Gastrocnemius medialis (tissue), 4 donors: ENCODE measurements around the gene PCNA.

Source experiments
- CTCF ChIP-seq, 5 experiments: fragments of 450-650 bp in 3 of 5; fragments of 200-600 bp in 2 of 5; sonication (generic) in 2 of 5; IDR thresholded peaks in 4 of 5; conservative IDR thresholded peaks in 1 of 5; 1 replicate in 4 of 5; 2 replicates in 1 of 5; pipeline ENCODE4 v1.5.1; 2016 to 2019; ENCODE audit warnings: antibody characterized with exemption in 5 of 5, mild to moderate bottlenecking in 3 of 5, moderate library complexity in 3 of 5
- POLR2A ChIP-seq, 2 donors: fragments of 450-650 bp; IDR thresholded peaks; one replicate each; pipeline ENCODE4 v1.6.1; 2017; ENCODE audit warnings: antibody characterized with exemption in 2 of 2, mild to moderate bottlenecking in 2 of 2, moderate library complexity in 2 of 2

DNA sequence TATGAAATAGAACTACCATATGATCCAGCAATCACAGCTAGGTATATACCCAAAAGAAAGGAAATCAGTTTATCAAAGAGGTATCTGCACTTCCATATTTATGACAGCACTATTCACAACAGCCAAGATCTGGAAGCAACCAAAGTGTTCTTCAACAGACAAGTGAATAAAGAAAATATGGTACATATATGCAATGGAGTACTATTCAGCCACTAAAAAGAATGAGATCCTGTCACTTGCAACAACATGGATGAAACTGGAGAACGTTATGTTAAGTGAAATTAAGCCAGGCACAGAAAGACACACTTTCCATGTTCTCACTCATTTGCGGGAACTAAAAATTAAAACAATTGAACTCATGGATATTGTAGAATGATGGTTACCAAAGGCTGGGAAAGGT is 15.3 kb downstream of the PCNA start:
- TF ChIP-seq CTCF (IDR thresholded peaks at IDR 0.05 in 4 of 5, conservative IDR thresholded peaks at IDR 0.05 in 1 of 5) = no peak
- TF ChIP-seq POLR2A (IDR thresholded peaks at IDR 0.05) = no peak
